Activated T-cell treated with anti-CD3 and anti-CD28 coated beads, Interleukin-2, amount 50 U/mL, for 1 hour (primary cell): ENCODE measurements around the gene TRAPPC14.
"Not testable (repeated sequence)": the region's sequence is repeated elsewhere in the genome, so short reads cannot be mapped to it uniquely, and the experiment has no call there.

ENCODE experiments used
- DNase-seq: peaks from one replicate; pipeline ENCODE4 v3.0.0-alpha.2; 2020

Gene TRAPPC14

DNA sequence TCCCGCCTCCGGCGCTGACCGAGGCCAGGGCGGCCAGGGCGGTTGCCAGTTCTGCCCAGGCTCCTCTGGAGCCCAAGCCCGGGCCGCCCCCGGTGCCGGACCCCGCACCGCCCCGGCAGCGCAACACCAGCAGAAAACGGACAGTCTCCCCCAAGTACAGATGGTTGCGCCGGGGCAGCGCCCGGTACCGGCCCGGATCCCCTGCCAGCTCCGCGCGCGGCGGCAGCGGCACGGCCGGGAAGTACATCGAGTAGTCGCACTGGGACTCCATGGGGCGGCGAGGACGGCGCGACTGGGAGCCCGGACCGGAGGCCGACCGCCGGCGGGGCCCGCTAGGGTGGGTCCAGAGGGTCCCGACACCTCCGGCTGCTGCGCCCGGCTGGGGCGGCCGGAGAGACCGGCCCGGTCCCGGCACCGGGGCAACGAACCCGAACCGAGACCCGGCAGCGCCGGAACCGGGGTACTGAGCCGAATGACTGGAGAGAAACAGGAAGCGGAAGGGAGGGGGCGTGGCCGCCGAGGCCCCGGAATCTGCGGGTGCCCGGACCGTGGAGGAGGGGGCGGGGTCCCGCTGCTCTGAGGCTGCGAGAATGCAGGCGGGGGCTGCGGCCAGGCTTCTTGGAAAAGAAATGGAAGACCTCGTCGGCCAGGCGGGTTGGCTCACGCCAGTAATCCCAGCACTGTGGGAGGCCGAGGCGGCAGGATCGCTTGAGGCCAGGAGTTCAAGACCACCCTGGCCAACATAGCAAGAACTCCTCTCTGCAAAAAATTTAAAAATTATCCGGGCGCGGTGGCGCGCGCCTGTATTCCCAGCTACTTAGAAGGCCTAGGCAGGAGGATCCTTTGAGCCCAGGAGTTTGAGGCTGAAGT lies at the start of gene TRAPPC14:
Gene TRAPPC14 (minus strand): TSS at position 495 of the 870 bp plus-strand sequence. CDS start 224 bp downstream, at position 271.
- peak; percentile 92 for DNase-seq

DNA sequence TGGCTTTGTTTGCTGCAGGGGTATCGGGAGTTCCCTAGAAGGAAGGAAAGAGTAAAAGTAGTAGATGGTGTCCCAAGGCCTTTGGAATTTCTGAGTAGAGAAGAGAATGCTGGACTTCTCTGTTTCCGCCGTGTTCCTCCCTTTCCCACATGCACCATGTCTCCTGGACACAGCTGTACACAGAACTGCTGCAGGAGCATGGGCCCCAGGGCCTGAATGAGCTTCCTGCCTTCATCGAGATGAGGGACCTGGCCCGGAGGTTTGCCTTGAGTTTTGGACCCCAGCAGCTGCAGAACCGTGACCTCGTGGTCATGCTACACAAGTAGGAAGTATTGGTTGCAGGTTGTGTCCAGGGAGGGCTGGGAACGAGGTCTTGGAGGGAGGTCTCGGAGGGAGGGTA lies 45.9 kb upstream of the TRAPPC14 start:
- no peak for DNase-seq

GRCh38 chr7:100200693-100201092 lies 42.2 kb upstream of the TRAPPC14 start:
- DNase-seq: no peak

GRCh38 chr7:100198266-100198665 lies 39.7 kb upstream of the TRAPPC14 start:
- DNase-seq: no peak

DNA sequence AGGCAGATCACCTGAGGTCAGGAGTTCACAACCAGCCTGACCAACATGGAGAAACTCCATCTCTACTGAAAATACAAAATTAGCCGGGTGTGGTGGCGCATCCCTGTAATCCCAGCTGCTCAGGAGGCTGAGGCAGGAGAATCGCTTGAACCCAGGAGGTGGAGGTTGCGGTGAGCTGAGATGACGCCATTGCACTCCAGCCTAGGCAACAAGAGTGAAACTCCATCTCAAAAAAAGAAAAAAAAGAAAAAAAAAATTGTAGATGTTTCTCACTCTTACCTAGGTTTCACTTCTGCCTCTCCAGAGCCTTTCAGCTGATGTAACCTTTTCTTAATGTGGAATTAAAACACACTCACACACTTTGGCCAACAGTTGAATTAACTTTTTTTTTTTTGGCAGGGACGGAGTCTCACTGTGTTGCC lies 37.4 kb upstream of the TRAPPC14 start:
- not testable (repeated sequence) for DNase-seq

DNA sequence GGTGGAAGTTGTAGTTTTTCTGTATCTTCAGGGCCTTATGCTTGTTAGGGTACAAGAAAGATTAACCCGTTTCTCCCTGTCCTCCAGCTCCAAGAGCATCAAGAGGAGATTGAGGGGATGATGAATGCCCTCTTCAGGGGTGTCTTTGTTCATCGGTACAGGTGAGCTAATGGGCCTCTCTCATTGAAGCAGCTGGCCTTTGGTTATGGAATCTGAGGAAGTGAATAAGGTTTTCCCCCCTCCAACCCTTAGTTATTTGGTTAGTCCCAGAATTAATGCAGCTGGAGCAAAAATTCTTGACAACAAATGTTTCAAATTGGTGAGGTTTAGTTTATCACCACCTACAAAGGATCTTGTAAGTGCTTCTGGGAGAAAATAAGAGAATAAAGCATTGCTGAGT lies 36.7 kb upstream of the TRAPPC14 start:
- DNase-seq: no peak

- DNase-seq: no peak
These were observed 34.4 kb upstream of the TRAPPC14 start for GRCh38 chr7:100192969-100193368.

DNA sequence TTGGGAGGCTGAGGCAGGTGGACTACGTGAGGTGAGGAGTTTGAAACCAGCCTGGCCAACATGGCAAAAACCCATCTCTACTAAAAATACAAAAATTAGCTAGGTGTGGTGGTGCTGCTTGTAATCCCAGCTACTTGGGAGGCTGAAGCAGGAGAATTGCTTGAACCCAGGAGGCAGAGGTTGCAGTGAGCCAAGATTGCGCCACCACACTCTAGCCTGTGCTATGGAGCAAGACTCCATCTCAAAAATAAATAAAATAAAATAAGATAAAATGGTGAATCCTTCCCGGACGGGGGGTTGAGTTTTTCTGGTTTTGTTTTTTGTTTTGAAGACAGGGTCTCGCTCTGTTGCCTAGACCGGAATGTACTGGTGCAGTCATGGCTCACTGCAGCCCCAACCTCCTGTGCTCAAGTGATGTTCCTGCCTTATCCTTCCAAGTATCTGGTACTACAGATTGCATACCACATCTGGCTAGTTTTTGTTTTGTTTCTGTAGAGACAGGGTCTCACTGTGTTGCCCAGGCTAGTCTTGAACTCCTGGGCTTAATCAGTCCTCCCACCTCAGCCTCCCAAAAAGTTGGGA lies 33.8 kb upstream of the TRAPPC14 start:
- DNase-seq: not testable (repeated sequence)

DNA sequence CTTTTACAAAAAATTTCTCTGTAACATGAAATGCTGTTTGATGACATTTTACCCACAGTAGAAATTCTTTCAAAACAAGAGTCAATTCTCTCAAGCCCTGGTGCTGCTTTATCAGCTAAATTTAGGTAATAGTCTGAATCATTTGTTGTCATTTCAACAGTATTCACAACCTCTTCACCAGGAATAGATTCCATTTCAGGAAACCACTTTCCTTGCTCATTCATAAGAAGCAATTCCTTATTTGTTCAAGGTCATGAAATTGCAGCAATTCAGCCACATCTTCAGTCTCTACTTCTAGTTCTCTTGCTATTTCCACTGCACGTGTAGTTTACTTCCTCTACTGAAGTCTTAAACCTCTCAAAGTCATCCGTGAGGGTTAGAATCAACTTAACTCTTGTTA lies 33.3 kb upstream of the TRAPPC14 start:
- DNase-seq: no peak

GRCh38 chr7:100190048-100190711 lies 31.7 kb upstream of the TRAPPC14 start:
- DNase-seq: no peak

DNA sequence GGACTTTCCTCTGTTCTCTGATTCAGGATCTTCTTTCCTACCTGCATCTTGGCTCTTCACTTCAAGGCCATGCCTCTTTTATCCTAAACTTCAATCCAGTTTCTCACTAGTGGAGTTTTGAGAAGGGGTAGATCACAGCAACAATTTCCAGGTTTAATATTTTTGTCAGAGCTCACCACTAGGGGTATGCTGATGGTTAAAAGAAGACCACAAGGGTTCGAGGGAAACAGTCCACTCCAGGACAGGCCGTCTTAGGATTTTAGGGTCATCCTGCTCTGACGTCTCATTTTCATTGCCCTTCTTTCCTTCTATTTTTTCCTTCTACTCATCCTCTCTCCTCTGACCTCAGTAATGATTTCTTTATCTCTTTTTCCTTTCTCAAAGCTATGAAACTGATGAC lies 30.5 kb upstream of the TRAPPC14 start:
- no peak for DNase-seq

DNA sequence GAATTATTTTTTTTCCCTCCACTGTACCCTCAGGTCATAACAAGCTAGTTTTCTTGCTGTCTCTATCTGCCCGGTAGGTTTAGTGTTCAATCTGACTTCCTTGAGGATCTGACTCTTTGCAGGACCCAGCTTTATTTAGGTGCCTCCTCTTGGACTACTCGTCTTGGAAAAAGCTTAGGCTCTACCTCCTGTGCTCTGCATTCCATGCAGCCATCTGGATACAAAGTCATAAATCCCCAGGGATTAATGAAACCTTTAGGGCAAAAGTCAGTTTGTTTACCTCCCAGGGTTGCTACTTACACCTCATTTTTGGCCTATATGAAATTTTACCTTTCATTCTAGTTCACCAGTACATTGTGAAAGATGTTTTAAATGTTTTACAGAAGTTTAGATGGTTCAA lies 27.2 kb upstream of the TRAPPC14 start:
- no peak for DNase-seq

DNA sequence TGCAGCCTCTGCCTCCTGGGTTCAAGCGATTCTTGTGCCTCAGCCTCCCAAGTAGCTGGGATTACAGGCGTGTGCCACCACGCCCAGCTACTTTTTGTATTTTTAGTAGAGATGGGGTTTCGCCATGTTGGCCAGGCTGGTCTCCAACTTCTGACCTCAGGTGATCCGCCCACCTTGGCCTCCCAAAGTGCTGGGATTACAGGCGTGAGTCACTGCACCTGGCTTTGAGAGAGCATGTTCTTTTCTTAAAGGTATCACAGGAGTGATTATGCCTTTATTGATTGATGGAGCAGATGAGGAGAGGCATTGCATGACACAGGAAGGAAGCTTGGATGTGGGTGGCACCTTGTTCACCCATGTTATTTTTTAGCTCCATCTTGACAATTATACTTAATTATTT lies 24.6 kb upstream of the TRAPPC14 start:
- DNase-seq: not testable (repeated sequence)

DNA sequence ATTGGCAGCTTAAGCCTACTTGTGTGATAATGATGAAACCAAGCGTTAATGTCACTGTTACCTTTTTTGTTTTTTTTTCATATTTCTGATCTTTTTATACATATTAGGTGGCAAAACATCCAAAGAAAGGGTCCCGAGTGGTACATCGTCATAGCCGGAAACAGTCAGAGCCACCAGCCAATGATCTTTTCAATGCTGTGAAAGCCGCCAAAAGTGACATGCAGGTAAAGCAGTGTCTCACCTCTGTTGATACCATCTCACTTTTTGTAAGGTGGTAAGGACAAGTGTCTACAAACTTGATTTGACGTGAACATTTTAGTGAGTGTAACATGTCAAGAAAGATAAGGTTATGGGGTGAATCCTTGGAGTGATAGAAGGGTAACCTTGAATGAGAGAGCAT lies 24.1 kb upstream of the TRAPPC14 start:
- DNase-seq: not testable (repeated sequence)

DNA sequence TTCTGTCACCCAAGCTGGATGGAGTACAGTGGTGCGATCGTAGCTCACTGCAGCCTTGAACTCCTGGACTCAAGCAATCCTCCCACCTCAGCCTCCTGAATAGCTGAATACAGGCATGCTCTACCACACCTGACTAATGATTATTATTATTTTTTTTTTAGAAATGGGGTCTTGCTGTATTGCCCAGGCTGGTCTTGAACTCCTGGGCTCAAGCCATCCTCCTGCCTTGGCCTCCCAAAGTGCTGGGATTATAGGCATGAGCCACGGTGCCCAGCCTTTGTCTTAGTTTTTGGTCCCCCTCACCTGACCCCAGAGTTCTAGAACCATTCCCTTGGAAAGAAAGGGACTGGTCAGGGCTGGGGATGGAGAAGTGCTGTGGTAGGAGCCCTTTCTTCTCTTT lies 21.6 kb upstream of the TRAPPC14 start:
- not testable (repeated sequence) for DNase-seq

DNA sequence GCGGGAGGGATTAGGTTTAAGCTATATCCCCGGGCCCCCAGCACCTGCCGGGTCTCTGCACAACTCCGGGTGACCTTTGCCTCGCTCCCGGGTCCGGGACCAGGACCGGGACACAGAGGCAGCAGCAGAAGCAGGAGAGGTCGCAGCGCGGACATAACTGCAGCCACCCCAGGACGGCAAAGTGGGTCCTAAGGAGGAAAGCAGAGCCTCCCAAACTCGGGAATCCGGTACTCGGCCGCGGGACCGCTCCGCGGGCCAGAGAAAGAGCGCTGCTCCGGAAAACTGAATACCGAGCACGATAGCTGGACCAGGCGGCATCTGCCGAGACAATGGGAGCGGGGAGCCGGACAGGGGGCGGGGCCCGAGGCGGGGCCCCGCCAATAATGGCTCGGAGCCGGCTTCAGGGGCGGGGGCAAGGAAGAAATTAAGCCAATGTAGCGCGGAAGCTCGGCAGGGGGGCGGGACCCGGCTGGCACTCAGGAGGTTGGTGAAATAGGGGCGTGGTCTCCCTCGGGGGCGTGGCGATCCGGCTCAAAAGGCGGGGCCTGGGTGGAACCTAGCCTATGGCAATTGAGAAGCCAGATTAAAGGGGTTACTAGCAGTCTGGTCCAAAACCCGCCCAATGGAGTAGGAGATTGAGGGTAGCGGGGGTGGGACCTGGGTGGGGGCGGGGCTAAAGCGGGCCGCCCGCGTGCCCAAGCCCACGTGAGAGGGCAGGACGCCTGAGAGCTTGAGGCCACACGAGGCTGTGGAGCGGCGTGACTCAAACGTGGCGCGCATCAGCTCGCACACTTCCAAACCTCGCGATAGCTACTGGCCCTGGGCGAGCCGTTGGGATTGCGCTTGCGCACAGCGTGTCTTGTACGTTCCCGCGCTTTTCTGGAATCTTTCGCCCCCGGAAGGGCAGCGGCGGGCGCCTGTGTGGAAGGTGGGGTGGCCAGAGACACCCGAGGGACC lies 18.8 kb upstream of the TRAPPC14 start, which contains the start of the genes GPC2 and STAG3:
Gene GPC2 (minus strand): TSS at position 337 of the 957 bp plus-strand sequence. CDS start 182 bp downstream, at position 155.
Gene STAG3 (plus strand): TSS at position 874 of the 957 bp plus-strand sequence. CDS start 2,639 bp downstream, outside the sequence.
- DNase-seq: peak; percentile 98

DNA sequence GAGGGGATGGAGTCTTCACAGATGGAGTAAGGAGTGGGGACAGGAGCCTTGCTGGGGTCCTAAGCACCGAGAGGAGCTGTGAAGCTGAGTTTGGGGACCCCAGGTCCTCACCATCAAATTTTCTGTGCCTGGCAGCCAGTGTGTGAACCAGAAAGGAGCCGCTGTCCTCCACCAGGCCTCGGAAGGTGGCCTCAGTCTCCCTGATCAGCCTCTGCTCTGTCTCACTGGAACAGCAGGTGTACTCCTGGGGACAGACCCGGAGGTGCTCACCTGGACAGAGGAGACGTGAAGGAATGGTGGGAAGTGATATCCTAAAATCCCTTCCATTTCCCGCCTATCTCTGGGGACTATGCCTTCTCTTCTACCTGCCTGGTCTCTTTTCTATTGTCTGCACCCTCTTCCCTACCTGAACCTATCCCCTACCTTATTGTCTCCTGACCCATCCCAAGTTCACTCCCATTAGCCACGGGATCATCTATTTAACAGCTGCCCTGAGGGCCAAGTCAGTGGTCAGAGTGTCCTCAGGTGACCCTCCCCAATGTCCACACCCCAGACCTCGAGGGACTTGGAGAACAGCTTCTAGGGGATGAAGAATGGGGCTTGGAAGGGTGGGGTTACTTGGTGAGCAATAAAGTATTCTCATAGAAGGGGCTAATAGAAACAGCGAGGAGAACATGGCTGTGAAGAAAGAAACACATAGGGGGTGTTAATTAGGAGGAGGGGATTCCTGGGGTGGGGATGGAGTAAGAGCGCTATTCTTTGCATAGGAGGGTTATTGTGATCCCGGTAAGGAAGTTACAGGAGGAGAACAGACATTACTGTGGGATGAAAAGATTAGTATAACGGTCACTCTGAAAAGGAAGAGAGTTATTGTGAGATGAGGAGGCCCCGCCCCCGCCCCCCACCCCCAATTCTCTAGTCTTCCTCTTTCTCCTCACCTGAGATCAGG lies 17.8 kb upstream of the TRAPPC14 start:
- DNase-seq: no peak

DNA sequence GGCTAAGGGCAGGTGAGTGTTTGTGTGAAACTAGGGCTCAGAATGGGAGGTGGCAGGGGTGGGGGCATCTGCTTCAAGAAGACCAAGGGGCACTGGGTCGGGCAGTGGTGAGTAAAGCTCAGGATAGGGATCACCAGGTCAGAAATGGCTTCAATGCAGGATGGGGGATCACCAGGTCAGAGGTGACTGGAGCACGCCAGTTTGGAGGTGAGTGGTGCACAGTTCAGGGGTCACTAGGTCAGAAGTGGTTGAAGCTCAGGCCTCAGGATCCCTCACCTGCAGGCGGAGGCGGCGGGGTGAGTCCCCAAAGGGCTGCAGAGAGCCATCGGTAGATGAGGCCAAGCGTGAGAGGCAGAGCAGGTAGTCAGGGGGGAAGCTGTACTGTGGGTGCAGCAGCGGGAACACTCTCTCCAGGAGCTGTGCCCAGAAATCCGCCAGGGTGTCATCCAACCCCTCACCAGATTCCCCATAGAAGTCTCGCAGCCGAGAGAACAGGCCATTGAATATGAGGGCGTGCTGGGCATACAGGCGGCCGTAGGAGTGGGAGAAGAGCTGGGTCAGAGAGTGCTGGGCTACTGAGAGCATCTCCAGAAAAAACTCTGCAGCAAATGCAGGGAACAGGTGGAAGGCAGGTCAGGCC lies 16.9 kb upstream of the TRAPPC14 start:
- DNase-seq: no peak

DNA sequence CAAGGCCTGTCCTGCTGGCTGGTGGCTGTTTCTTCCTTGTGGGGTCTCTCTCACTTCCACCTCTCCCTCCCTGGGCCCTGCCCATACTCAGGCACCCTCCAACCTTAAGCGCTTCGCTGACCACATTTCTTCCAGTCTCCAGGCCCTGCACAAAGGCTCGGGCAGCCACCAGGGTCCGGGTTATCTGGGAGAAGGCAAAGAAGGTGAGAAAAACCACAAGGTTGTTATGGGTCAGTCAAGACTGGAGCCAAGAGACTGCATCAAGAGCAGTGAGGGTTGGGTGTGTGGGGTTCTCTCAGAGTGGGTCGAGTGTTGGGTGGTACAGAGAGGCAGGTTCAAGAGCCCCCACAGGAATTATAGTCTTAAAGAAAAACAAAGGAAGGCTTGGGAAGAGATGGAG lies 16.1 kb upstream of the TRAPPC14 start:
- DNase-seq: no peak

GRCh38 chr7:100173806-100174495 lies 15.4 kb upstream of the TRAPPC14 start:
- DNase-seq: no peak
